Measurements from ENCODE around the gene CAT.

- TF ChIP-seq CTCF (IDR thresholded peaks at IDR 0.05; ENCODE audit: insufficient read depth, low read length, poor library complexity, severe bottlenecking): no peak
- TF ChIP-seq EZH2phosphoT487 (conservative IDR thresholded peaks at IDR 0.05; ENCODE audit: low read length): no peak
Observed at GRCh38 chr11:34446386-34446785, 7.7 kb downstream of the CAT start.
